ENCODE measurements around the gene DRAXIN. TPM values are rescaled to one million over a fixed set of nuclear protein-coding genes. Genes with fewer than 3 reads are reported as not detected.
"Not testable (repeated sequence)": the region's sequence is repeated elsewhere in the genome, so short reads cannot be mapped to it uniquely, and the experiment has no call there.

DRAXIN gene
- polyA plus RNA-seq, 1 donor (not counting 4 experiments of a cell fraction or from before 2014, with no cell fraction given), result not detected

GRCh38 chr1:11642418-11643017 lies 49.0 kb upstream of the DRAXIN start:
- dilution Hi-C loops (cut with MboI; ENCODE audit: extremely low pct_ligation_motif_present, low sequenced_read_pairs); H3K79me2 ChIP-seq (ENCODE audit: control insufficient read depth, insufficient read depth, low read length); H3K9ac ChIP-seq (ENCODE audit: control insufficient read depth, extremely low read depth, insufficient read depth, low read length); H3K4me2 ChIP-seq (ENCODE audit: control insufficient read depth, extremely low read depth, insufficient read depth, low read depth, low read length); H3K27ac ChIP-seq (ENCODE audit: control insufficient read depth, insufficient read depth, low read length); H3K9me1 ChIP-seq (ENCODE audit: control insufficient read depth, extremely low read depth, insufficient read depth, low read length); H3K4me3 ChIP-seq (ENCODE audit: control insufficient read depth in 2 of 3, extremely low read depth in 1 of 3, insufficient read depth in 2 of 3, low read depth in 1 of 3, low read length in 3 of 3); H3K4me1 ChIP-seq (ENCODE audit: control insufficient read depth, extremely low read depth, insufficient read depth, low read length); H3K9me3 ChIP-seq (ENCODE audit: control insufficient read depth, low read depth, low read length); H3K27me3 ChIP-seq (ENCODE audit: control insufficient read depth, extremely low read depth, insufficient read depth, low read length); DNase-seq (ENCODE audit: low read depth, low spot score); H4K20me1 ChIP-seq (ENCODE audit: control insufficient read depth, extremely low read depth, insufficient read depth, low read length); H2AFZ ChIP-seq (ENCODE audit: control insufficient read depth, low read length); H3K36me3 ChIP-seq (ENCODE audit: control insufficient read depth in 2 of 2, extremely low read depth in 1 of 2, insufficient read depth in 2 of 2, low read length in 2 of 2): not testable (repeated sequence)
- peak; percentile 96 to 98 (median 98) for TF ChIP-seq CTCF (optimal IDR thresholded peaks at IDR 0.05 in 1 of 3, IDR thresholded peaks at IDR 0.05 in 1 of 3, conservative IDR thresholded peaks at IDR 0.05 in 1 of 3; ENCODE audit: extremely low read depth in 1 of 3, insufficient read depth in 2 of 3, low read length in 3 of 3)
- peak; percentile 79 for FAIRE-seq

GRCh38 chr1:11643782-11644181 lies 47.7 kb upstream of the DRAXIN start:
- H3K9me3 ChIP-seq (ENCODE audit: control insufficient read depth, low read depth, low read length), result no peaks in the 10 kb centered on the region
- no peak for FAIRE-seq
- H3K4me2 ChIP-seq (ENCODE audit: control insufficient read depth, extremely low read depth, insufficient read depth, low read depth, low read length), result no peak overlapping the region
- no peaks in the 10 kb centered on the region for H4K20me1 ChIP-seq (ENCODE audit: control insufficient read depth, extremely low read depth, insufficient read depth, low read length)
- TF ChIP-seq EZH2 (IDR thresholded peaks at IDR 0.05; ENCODE audit: low read length) (no peak), CTCF (optimal IDR thresholded peaks at IDR 0.05 in 1 of 3, IDR thresholded peaks at IDR 0.05 in 1 of 3, conservative IDR thresholded peaks at IDR 0.05 in 1 of 3; ENCODE audit: extremely low read depth in 1 of 3, insufficient read depth in 2 of 3, low read length in 3 of 3) (no peak)
- no peaks in the 10 kb centered on the region for H3K27me3 ChIP-seq (ENCODE audit: control insufficient read depth, extremely low read depth, insufficient read depth, low read length)
- no peak overlapping the region for H3K27ac ChIP-seq (ENCODE audit: control insufficient read depth, insufficient read depth, low read length)
- no peak overlapping the region for H2AFZ ChIP-seq (ENCODE audit: control insufficient read depth, low read length)
- no peaks in the 10 kb centered on the region for H3K79me2 ChIP-seq (ENCODE audit: control insufficient read depth, insufficient read depth, low read length)
- H3K4me1 ChIP-seq (ENCODE audit: control insufficient read depth, extremely low read depth, insufficient read depth, low read length), result peaks cover 4% of the 10 kb centered on the region
- H3K9me1 ChIP-seq (ENCODE audit: control insufficient read depth, extremely low read depth, insufficient read depth, low read length), result no peaks in the 10 kb centered on the region
- H3K4me3 ChIP-seq (ENCODE audit: control insufficient read depth in 2 of 3, extremely low read depth in 1 of 3, insufficient read depth in 2 of 3, low read depth in 1 of 3, low read length in 3 of 3), result no peak overlapping the region
- H3K36me3 ChIP-seq (ENCODE audit: control insufficient read depth in 2 of 2, extremely low read depth in 1 of 2, insufficient read depth in 2 of 2, low read length in 2 of 2), result peaks cover 0 to 1% of the 10 kb centered on the region in 2 experiments
- no peak overlapping the region for H3K9ac ChIP-seq (ENCODE audit: control insufficient read depth, extremely low read depth, insufficient read depth, low read length)
- dilution Hi-C loops (cut with MboI; ENCODE audit: extremely low pct_ligation_motif_present, low sequenced_read_pairs), result no loop called here
- DNase-seq (ENCODE audit: low read depth, low spot score), result no peak
